Omental fat pad (tissue), 4 donors: ENCODE measurements around the gene SLK. TPM values are rescaled to one million over a fixed set of nuclear protein-coding genes. Genes with fewer than 3 reads are reported as not detected.
A peak's percentile ranks its signal among the peaks of the same experiment; 100 is the strongest.

Experiments
- ATAC-seq: fragments of 150-250 bp; one replicate; pipeline ENCODE4 v1.9.1; 2016; ENCODE audit warnings: mild to moderate bottlenecking, moderate library complexity; ENCODE audit not compliant: low FRiP score
- DNase-seq: peaks from one replicate; pipeline ENCODE4 v3.0.0-alpha.2; 2019; ENCODE audit warnings: low spot score
- total RNA-seq, 4 donors: library from RNA; depleted of rRNA; stranded (reverse); fragments of >200 nt; gene quantifications; one replicate each; pipeline ENCODE4 v1.1.0, GENCODE V29; 2016
- TF ChIP-seq, protein P1 (sequence below), 3 donors: fragments of 450-650 bp; IDR thresholded peaks; one replicate each; pipeline ENCODE4 v1.5.1; 2016 to 2017; ENCODE audit warnings: antibody characterized with exemption in 3 of 3, mild to moderate bottlenecking in 3 of 3, moderate library complexity in 2 of 3

Gene SLK
- total RNA-seq, 4 donors from 2014 or later, result 49.0 to 97.0 (median 61.8) TPM

DNA sequence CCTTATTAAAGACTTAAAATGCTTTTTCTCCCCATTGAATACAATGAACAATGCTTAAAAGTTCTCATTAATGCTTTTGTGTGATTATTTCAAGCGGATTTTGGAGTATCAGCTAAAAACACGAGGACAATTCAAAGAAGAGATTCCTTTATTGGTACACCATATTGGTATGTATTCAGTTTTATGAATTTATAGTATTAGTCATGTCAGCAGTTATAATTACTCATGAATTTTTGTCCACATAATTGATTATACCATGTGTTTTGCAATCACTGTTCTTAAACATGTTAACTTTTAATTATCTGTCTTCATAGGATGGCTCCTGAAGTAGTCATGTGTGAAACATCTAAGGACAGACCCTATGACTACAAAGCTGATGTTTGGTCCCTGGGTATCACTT, 31.9 kb downstream of the SLK start:
- no peak for ATAC-seq
- no peak for DNase-seq

DNA sequence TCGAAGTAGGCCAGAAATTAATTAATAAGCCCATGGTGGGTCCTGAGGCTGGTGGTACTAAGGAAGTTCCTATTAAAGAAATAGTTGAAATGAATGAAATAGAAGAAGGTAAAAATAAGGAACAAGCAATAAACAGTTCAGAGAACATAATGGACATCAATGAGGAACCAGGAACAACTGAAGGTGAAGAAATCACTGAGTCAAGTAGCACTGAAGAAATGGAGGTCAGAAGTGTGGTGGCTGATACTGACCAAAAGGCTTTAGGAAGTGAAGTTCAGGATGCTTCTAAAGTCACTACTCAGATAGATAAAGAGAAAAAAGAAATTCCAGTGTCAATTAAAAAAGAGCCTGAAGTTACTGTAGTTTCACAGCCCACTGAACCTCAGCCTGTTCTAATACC, 36.0 kb downstream of the SLK start:
- DNase-seq (no peak), ATAC-seq (no peak)
- TF ChIP-seq, protein P1, sequence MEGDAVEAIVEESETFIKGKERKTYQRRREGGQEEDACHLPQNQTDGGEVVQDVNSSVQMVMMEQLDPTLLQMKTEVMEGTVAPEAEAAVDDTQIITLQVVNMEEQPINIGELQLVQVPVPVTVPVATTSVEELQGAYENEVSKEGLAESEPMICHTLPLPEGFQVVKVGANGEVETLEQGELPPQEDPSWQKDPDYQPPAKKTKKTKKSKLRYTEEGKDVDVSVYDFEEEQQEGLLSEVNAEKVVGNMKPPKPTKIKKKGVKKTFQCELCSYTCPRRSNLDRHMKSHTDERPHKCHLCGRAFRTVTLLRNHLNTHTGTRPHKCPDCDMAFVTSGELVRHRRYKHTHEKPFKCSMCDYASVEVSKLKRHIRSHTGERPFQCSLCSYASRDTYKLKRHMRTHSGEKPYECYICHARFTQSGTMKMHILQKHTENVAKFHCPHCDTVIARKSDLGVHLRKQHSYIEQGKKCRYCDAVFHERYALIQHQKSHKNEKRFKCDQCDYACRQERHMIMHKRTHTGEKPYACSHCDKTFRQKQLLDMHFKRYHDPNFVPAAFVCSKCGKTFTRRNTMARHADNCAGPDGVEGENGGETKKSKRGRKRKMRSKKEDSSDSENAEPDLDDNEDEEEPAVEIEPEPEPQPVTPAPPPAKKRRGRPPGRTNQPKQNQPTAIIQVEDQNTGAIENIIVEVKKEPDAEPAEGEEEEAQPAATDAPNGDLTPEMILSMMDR (IDR thresholded peaks at IDR 0.05), result no peak

More for the DNA sequence above, 31.9 kb downstream of the SLK start:
- TF ChIP-seq, protein P1 (IDR thresholded peaks at IDR 0.05), result no peak

DNA sequence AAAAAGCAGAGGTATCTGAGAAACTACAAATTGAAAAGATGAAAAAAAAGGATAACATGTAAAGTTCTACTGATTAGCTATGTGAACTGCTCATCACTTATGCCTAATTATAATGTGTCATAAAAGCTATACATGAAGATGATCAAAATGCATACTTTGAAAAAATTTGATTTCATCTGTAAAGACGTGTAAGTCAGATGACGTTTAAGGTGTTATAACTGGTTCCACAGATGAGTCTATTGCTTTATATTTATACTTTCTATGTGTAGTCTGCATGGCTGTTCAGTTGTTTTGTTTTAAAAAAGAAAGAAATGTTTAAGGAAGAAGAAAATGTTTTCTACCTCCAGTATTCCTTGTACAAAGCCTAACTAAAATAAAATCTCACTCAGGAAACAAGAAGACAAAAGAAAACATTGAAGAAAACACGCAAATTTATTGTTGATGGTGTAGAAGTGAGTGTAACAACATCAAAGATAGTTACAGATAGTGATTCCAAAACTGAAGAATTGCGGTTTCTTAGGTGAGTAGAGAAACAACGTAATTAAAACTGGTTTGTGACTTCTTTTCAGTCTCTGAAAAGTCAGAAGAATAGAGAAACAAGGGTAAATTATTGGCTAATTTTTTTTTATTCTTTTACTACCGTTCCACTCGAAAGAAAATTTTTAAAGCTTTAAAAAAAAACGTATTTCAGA, 38.4 kb downstream of the SLK start:
- DNase-seq, result no peak
- TF ChIP-seq, protein P1 (IDR thresholded peaks at IDR 0.05), result no peak

DNA sequence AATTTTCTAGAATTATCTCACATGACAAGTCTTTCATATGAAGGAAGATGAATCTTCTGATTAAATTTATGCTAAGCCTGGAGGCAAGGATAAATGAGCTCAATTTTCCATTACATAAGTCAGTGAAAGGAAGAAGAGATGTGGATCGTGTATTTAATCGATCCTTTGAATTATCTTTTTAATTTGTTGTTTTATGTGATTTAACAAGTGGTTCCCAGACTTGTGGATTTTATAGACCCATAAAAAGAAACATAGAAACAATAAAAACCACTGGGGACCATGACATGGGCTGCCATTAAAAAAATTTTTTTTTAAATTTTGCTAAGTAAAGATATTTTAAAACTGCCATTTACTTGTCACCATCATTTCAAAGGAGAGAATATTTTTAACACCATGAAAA, 45.0 kb downstream of the SLK start:
- ATAC-seq (no peak), DNase-seq (no peak)
- TF ChIP-seq, protein P1 (IDR thresholded peaks at IDR 0.05), result no peak

More for the DNA sequence above, 38.4 kb downstream of the SLK start:
- no peak for ATAC-seq

DNA sequence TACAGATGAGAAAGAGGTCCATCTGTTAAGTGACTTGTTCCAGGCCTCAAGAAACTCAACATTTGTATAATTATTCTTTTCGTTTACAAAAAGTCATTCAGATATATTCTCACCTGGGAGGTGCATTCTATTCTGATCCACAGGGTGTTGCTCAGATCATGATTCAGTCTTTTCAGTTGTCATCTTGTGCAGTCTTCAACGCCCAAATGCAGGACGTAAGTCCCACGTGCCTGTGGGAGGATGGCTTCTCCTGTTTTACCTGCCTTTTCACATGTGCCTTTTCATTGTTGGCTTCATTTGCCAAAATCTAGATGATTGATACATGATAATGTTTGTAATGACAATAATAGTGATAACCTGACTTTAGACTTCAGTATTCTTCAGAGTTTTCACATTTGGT, 46.5 kb downstream of the SLK start:
- ATAC-seq, result peak; percentile 9
- TF ChIP-seq, protein P1 (IDR thresholded peaks at IDR 0.05), result no peak
- no peak for DNase-seq

DNA sequence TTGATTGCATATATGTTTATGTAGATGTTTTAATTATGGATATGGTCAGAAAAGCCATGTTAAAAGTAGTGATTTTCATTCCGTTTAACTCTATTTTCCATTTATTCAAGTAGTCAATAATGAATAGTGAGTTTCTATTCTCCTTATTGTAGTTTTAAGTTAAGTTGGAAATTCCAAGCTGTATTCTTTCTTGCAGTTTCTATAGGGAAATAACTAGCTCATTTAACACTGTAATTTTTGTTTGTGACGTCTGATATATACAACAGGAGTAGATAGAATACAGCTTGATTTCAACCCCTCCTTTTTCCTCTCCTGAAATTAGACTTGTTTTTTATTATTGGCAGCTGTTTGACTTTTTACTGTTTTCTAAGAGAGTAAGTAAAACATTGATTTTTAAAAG, 47.2 kb downstream of the SLK start:
- TF ChIP-seq, protein P1 (IDR thresholded peaks at IDR 0.05), result no peak
- ATAC-seq (no peak), DNase-seq (no peak)

DNA sequence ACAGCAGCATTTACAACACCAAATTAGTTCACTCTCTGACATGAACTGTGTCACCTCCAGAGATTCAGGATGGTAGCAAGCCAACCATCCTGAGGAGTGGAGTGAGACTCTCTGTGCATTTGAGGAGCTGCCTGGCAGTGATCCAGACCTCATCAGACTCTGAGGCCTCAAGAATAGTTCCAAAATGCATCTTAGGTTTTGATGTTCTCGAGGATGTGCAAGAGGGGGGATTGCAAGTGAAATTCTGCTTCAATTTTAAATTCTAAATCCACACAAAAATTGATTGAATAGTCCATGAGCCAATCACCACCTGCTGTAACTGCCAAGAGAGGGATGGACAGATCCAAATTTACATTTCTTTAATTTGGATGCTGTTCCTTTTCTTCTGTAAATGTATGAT, 49.7 kb downstream of the SLK start:
- TF ChIP-seq, protein P1 (IDR thresholded peaks at IDR 0.05), result no peak
- ATAC-seq (no peak), DNase-seq (no peak)
